Esophagus muscularis mucosa (tissue), 4 donors: Measurements from ENCODE around the gene ORAI3.

Experiments used
- CTCF ChIP-seq, 3 experiments: fragments of 200-600 bp in 2 of 3; fragments of 450-650 bp in 1 of 3; sonication (generic) in 2 of 3; IDR thresholded peaks; one replicate each; pipeline ENCODE4 v1.5.1; 2017 to 2019; ENCODE audit warnings: antibody characterized with exemption in 3 of 3, mild to moderate bottlenecking in 2 of 3, moderate library complexity in 1 of 3
- EP300 ChIP-seq: sonication (generic); formaldehyde crosslinking; IDR thresholded peaks from one replicate; pipeline ENCODE4 v1.6.1; 2017; ENCODE audit warnings: antibody characterized with exemption
- POLR2A ChIP-seq: fragments of 450-650 bp; IDR thresholded peaks from one replicate; pipeline ENCODE4 v1.6.1; 2017; ENCODE audit warnings: antibody characterized with exemption, moderate library complexity, mild to moderate bottlenecking, low read depth
- POLR2AphosphoS5 ChIP-seq, 2 donors: sonication (generic); formaldehyde crosslinking; IDR thresholded peaks; one replicate each; pipeline ENCODE4 v1.6.1; 2017; ENCODE audit warnings: antibody characterized with exemption in 2 of 2

GRCh38 chr16:30924913-30925631 is 23.8 kb upstream of the ORAI3 start:
- TF ChIP-seq POLR2AphosphoS5 (IDR thresholded peaks at IDR 0.05): no peak
- TF ChIP-seq CTCF (IDR thresholded peaks at IDR 0.05): no peak
- TF ChIP-seq EP300: no peak
- no peak for TF ChIP-seq POLR2A
